Central memory CD4-positive, alpha-beta T cell (primary cell): ENCODE measurements around the gene PPM1N.

Experiments
- DNase-seq: peaks from one replicate; pipeline ENCODE4 v3.0.0; 2022

The PPM1N gene

DNA sequence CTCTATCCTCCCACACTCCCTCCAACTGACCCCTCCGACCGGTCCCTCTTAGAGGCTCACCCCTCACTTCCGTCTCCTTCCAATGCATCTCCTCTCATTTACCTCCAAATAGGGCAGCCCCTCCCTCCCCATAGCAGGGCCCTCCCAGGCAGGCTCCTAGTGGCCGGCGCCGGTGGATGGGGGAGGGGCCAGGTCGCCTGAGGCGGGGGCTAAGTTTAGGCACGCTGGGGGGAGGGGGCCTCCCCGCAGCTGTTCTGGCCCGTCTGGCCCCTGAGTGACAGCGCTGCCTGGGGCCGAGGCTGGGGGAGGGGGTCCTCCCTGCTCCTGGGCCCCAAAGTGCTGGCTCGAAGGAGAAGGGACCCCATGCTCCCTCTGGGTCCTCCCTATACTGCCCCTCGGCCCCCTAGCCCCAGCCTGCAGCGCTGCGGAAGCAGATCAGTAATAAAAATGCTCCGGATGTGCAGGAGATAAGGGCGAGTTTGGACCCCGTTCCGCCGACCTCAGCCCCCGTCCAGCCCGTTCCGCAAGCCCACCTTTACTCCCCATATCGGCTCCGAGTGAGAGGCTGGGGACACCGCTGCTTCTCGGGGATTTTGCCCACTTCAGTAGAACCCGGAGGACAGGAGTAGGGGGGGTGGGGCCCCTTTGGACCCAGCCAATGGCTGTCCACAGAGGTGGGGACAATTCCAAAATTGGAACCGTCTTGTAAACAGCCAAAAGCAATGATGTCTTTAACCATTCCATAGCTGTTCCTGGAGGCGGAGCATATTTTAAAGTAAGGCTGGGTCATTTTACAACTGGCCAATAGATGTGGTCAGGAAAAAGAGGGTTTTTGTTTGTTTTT is 5.4 kb upstream of the PPM1N start:
- DNase-seq: no peak

DNA sequence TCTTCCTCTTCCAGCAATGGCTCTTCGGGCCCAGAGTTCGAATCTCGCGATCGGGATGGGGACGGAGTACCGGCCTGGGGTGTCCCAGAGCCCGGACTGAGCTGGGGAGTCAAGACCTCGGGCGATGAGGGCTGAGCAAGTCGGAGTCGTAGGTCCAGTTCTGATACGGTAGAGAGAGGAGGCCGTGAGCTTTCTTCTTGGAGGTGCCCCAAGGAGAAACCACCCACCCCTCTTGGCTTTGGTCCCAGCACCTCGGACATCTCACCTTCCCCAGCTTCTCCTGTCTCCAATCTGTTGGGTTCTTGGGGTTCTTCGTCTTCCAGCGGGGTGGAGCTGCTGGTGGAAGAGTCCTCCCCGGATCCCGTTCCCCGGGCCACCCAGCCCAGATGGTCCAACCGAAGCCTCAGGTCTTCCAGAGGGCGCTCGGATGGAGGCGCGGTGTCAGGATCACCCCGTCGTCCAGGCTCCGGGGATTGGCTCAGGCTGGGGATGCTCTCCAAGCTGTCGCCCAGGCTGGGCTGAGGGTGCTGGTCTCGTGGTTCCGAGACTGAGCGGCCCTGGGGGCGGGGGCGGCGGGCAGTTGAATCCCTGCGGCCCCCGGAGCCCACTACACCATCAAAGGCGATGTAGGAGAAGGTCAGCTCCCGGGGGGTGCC is 3.9 kb upstream of the PPM1N start:
- no peak for DNase-seq

- DNase-seq: no peak
Observed at GRCh38 chr19:45495178-45495577, 3.1 kb upstream of the PPM1N start.

DNA sequence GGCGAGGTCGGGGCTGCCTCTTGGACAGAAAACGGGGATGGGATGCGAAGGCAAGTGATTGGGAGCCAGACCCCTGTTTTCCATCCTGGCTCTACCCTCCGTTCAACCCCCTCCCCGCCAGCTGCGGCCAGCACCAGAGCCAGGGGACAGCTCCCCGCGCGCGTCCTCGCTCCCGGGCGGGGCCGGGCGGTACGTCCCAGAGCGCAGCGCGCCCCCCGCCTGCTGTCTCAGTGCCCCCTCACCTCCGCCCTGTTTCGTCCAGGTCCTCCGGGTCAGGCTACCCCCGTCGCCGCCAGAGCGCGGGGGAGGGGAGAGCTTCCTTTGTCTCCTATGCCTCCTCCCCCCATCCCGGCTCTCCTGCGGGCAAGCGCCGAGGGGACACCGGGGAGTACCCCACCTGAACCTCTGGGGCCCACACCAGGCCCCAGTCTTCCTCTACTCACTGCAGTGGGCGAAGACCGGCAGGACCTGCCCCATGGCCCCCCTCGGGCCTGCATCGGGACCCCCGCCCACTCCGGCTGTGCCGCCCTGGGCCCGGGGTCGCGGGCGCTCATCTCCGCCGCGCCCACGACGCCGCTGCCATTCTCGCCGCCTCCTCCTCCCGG is 1.8 kb upstream of the PPM1N start:
- peak; percentile 39 for DNase-seq

DNA sequence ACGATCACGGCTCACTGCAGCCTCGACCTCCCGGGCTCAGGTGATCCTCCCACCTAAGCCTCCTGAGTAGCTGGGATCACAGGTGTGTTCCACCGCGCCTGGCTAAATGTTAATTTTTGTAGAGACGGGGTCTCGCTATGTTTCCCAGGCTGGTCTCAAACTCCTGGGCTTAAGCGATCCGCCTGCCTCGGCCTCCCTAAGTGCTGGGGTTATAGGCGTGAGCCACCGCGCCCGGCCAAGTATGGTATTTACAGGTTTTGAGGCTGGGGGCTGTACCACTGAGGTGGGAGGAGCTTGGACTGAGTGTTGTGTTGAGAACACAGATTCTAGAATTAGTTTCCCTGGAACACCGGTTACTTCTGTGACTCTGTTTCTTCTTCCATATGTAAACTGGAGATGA is 452 bp upstream of the PPM1N start:
- DNase-seq: no peak

DNA sequence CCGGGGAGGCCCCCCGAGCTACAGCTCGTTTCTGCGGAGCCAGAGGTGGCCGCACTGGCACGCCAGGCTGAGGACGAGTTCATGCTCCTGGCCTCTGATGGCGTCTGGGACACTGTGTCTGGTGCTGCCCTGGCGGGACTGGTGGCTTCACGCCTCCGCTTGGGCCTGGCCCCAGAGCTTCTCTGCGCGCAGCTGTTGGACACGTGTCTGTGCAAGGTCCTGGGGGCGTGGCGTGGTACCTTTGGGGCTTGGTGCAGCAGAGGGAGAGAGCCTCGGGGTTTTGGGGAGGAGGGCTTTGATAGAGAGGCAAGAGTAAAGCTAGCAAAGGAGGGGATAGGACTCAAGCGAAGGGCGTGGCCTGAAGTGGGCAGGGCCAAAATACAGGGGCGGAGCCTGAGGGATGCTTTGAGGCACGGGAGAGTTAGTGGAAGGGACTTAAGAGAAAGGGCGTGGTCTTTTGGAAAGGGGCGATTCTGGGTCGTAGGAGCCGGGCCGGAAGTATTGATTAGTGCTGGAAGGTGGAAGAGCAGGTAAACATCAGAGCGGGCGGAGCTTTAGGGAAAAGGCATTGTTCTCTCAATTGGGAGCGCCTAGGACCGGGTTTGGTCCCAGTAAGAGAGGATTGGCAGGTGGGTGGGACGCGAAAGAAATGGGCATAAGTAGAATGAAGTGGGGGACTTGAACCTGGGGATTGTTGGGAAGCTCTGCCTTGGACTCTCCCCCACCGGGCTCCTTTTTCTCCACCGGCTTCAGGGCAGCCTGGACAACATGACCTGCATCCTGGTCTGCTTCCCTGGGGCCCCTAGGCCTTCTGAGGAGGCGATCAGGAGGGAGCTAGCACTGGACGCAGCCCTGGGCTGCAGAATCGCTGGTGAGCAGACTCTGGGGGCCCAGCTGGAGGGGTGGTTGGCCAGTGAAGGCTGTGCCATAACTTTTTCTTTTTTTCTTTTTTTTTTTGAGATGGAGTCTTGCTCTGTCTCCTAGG is 1.2 kb downstream of the PPM1N start:
- peak; percentile 36 for DNase-seq

- DNase-seq: no peak
Observed at GRCh38 chr19:45500918-45501729, 2.9 kb downstream of the PPM1N start.

GRCh38 chr19:45501730-45502014 is 3.4 kb downstream of the PPM1N start:
- DNase-seq: no peak

GRCh38 chr19:45502111-45502510 is 3.9 kb downstream of the PPM1N start:
- DNase-seq: no peak

DNA sequence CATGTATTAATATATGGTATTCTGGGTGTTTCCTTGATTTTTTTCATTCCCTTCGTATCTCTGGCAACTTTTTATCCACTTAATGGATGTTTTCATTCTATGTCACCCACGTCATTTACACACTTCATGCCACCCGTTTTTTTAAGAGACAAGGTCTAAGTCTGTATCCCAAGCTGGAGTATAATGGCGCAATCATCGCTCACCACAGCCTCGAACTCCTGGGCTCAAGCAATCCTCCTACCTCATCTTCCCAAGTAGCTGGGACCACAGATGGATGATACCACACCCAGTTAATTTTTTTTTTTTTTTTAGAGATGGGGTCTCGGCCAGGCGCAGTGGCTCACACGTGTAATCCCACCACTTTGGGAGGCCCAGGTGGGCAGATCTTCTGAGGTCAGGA is 5.7 kb downstream of the PPM1N start:
- no peak for DNase-seq

GRCh38 chr19:45505151-45505995 is 7.1 kb downstream of the PPM1N start:
- DNase-seq: no peak

GRCh38 chr19:45505996-45506245 is 7.7 kb downstream of the PPM1N start:
- DNase-seq: no peak

- peak; percentile 96 for DNase-seq
Observed at GRCh38 chr19:45506246-45506988, 8.2 kb downstream of the PPM1N start.

GRCh38 chr19:45506989-45507871 is 9.0 kb downstream of the PPM1N start, which contains the start of gene VASP:
VASP (plus strand) TSS chr19:45507479; CDS start chr19:45507772, 293 bp downstream.
- peak; percentile 91 for DNase-seq

DNA sequence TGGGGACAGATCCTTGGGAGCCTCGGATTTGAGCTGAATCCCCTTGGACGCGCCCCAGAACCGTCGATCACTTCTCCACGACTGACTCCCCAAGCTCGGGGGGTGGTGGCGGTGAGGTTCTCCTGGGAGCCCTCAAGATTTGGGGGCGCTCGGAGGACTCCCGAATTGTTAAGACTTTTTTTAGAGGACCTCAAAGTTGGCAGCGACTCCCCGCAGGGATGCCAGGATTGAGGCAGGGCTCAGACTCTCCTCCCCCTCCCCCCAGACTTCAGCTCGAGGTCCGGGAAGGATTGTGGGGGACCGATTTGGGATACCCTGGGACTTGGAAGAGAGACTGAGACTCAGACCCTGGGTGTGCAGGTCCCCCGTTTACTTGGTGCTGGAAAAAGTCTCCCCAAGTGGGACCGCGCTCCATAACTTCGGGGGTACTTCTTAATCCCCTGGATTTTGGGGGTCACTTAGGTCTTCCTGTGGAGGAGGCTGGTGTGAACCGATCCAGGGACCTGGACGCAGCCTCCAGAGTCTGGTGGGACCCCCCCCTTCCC is 9.7 kb downstream of the PPM1N start:
- no peak for DNase-seq

- DNase-seq: no peak
Observed at GRCh38 chr19:45508417-45508860, 10.2 kb downstream of the PPM1N start.

GRCh38 chr19:45508861-45509691 is 10.8 kb downstream of the PPM1N start:
- no peak for DNase-seq

DNA sequence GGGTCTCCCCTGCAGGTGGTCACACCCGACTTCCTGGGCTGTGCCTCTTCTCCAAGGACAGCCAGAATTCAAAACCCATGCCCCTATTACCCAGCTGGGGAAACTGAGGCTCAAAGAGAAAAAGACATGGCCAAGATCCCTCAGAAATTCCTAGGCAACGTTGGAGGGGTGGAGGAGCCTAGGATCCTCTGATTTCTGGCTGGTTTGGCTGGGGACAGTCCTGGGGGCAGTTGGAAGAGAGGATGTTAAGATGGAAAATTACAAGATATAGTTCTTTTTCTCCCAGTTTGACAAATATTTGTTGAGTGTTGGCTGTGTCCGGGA is 11.4 kb downstream of the PPM1N start:
- DNase-seq: no peak
